ENCODE measurements around the gene MILR1. TPM values are rescaled to one million over a fixed set of nuclear protein-coding genes. Genes with fewer than 3 reads are reported as not detected.

The MILR1 gene
- total and polyA plus RNA-seq, 5 donors = 1.9 to 6.6 (median 5.0) TPM

GRCh38 chr17:64503821-64504768 lies 55.2 kb downstream of the MILR1 start:
- H3K4me1 ChIP-seq (ENCODE audit: control insufficient read depth, insufficient read depth, low read length) = peaks cover 2% of the 10 kb centered on the region
- no peak for DNase-seq

GRCh38 chr17:64504769-64505339 lies 55.9 kb downstream of the MILR1 start:
- Histone ChIP-seq H3K4me1 (ENCODE audit: control insufficient read depth, insufficient read depth, low read length) (peaks cover 2% of the 10 kb centered on the region), H3K4me3 (ENCODE audit: low read length) (peak overlapping the region; percentile 95), H3K27ac (ENCODE audit: low read length) (peak overlapping the region; percentile 95), H3K27me3 (ENCODE audit: control insufficient read depth, insufficient read depth) (no peaks in the 10 kb centered on the region), H3K9me3 (ENCODE audit: control insufficient read depth, low read length) (no peaks in the 10 kb centered on the region)
- DNase-seq (no peak), ATAC-seq (no peak)
- WGBS = under 1% methylated on average over 13 of the region's 13 CpGs
- intact Hi-C loops (cut with DNase I) = loop anchor here in 1 of 4 donors (5.0 kb wide), 1 partner anchor 142 kb away; no protein-coding TSS in a partner anchor

More at GRCh38 chr17:64503821-64504768, 55.2 kb downstream of the MILR1 start:
- Histone ChIP-seq H3K9me3 (ENCODE audit: control insufficient read depth, low read length) (no peaks in the 10 kb centered on the region), H3K27ac (ENCODE audit: low read length) (no peak overlapping the region), H3K4me3 (ENCODE audit: low read length) (peak overlapping the region; percentile 95), H3K27me3 (ENCODE audit: control insufficient read depth, insufficient read depth) (no peaks in the 10 kb centered on the region)
- intact Hi-C loops (cut with DNase I) = no loop called here
- WGBS = 19% methylated on average over 7 of the region's 7 CpGs
- no peak for ATAC-seq

- DNase-seq = peak; percentile 90 to 97 (median 97)
- Histone ChIP-seq H3K4me1 (ENCODE audit: control insufficient read depth, insufficient read depth, low read length) (peaks cover 2% of the 10 kb centered on the region), H3K27me3 (ENCODE audit: control insufficient read depth, insufficient read depth) (no peaks in the 10 kb centered on the region), H3K27ac (ENCODE audit: low read length) (peak overlapping the region; percentile 100), H3K4me3 (ENCODE audit: low read length) (peak overlapping the region; percentile 95), H3K9me3 (ENCODE audit: control insufficient read depth, low read length) (no peaks in the 10 kb centered on the region)
- intact Hi-C loops (cut with DNase I) = loop anchor here in 1 of 4 donors (5.0 kb wide), 1 partner anchor 142 kb away; no protein-coding TSS in a partner anchor
- whole genome bisulfite sequencing = under 1% methylated on average over 76 of the region's 76 CpGs
- peak; percentile 72 to 82 for ATAC-seq
Observed at GRCh38 chr17:64505340-64506200, 56.7 kb downstream of the MILR1 start.

- intact Hi-C loops (cut with DNase I) = loop anchor here in 1 of 4 donors (5.0 kb wide), 1 partner anchor 141 kb away; no protein-coding TSS in a partner anchor
- H3K9me3 ChIP-seq (ENCODE audit: control insufficient read depth, low read length) = no peaks in the 10 kb centered on the region
- DNase-seq (peak; percentile 98 to 99 (median 99)), ATAC-seq (peak; percentile 87 to 89)
- H3K27ac ChIP-seq (ENCODE audit: low read length) = peak within 1 kb of the TSS; percentile 100
- WGBS = under 1% methylated on average over 31 of the region's 31 CpGs
- peak within 1 kb of the TSS; percentile 95 for H3K4me3 ChIP-seq (ENCODE audit: low read length)
- no peaks in the 10 kb centered on the region for H3K27me3 ChIP-seq (ENCODE audit: control insufficient read depth, insufficient read depth)
- H3K4me1 ChIP-seq (ENCODE audit: control insufficient read depth, insufficient read depth, low read length) = peaks cover 2% of the 10 kb centered on the region
Observed at GRCh38 chr17:64506201-64506575, 57.3 kb downstream of the MILR1 start, which contains the start of gene DDX5. DDX5 (minus strand) TSS chr17:64506289; CDS start chr17:64506119, 170 bp downstream.

GRCh38 chr17:64506576-64507412 lies 57.9 kb downstream of the MILR1 start, which contains the start of gene CEP95:
CEP95 (plus strand) TSS chr17:64506977; CDS start chr17:64507098, 121 bp downstream.
- WGBS = under 1% methylated on average over 77 of the region's 77 CpGs
- H3K4me3 ChIP-seq (ENCODE audit: low read length) = peak within 1 kb of the TSS; percentile 95
- peak; percentile 87 to 90 for ATAC-seq
- H3K4me1 ChIP-seq (ENCODE audit: control insufficient read depth, insufficient read depth, low read length) = peaks cover 2% of the 10 kb centered on the region
- peak within 1 kb of the TSS; percentile 100 for H3K27ac ChIP-seq (ENCODE audit: low read length)
- H3K27me3 ChIP-seq (ENCODE audit: control insufficient read depth, insufficient read depth) = no peaks in the 10 kb centered on the region
- peak; percentile 96 to 98 (median 98) for DNase-seq
- intact Hi-C loops (cut with DNase I) = loop anchor here in 1 of 4 donors (5.0 kb wide), 1 partner anchor 141 kb away; no protein-coding TSS in a partner anchor
- no peaks in the 10 kb centered on the region for H3K9me3 ChIP-seq (ENCODE audit: control insufficient read depth, low read length)

GRCh38 chr17:64507413-64507782 lies 58.5 kb downstream of the MILR1 start:
- Histone ChIP-seq H3K4me3 (ENCODE audit: low read length) (peak overlapping the region; percentile 95), H3K4me1 (ENCODE audit: control insufficient read depth, insufficient read depth, low read length) (peaks cover 2% of the 10 kb centered on the region), H3K27ac (ENCODE audit: low read length) (peak overlapping the region; percentile 100), H3K27me3 (ENCODE audit: control insufficient read depth, insufficient read depth) (no peaks in the 10 kb centered on the region), H3K9me3 (ENCODE audit: control insufficient read depth, low read length) (no peaks in the 10 kb centered on the region)
- DNase-seq (no peak), ATAC-seq (peak; percentile 22 to 23)
- intact Hi-C loops (cut with DNase I) = loop anchor here in 1 of 4 donors (5.0 kb wide), 1 partner anchor 140 kb away; no protein-coding TSS in a partner anchor
- WGBS = under 1% methylated on average over 13 of the region's 13 CpGs

- ATAC-seq (no peak), DNase-seq (no peak)
- Histone ChIP-seq H3K27me3 (ENCODE audit: control insufficient read depth, insufficient read depth) (no peaks in the 10 kb centered on the region), H3K4me1 (ENCODE audit: control insufficient read depth, insufficient read depth, low read length) (no peaks in the 10 kb centered on the region), H3K27ac (ENCODE audit: low read length) (no peak overlapping the region), H3K9me3 (ENCODE audit: control insufficient read depth, low read length) (no peaks in the 10 kb centered on the region), H3K4me3 (ENCODE audit: low read length) (peak overlapping the region; percentile 95)
- 78% methylated on average over 2 of the region's 2 CpGs for WGBS
- intact Hi-C loops (cut with DNase I) = loop anchor here in 1 of 4 donors (5.0 kb wide), 1 partner anchor 139 kb away; no protein-coding TSS in a partner anchor
Observed at GRCh38 chr17:64508683-64509082, 59.8 kb downstream of the MILR1 start.

- no peak overlapping the region for H3K4me3 ChIP-seq (ENCODE audit: low read length)
- intact Hi-C loops (cut with DNase I) = loop anchor here in 1 of 4 donors (5.0 kb wide), 1 partner anchor 138 kb away; no protein-coding TSS in a partner anchor
- no peak for DNase-seq
- H3K4me1 ChIP-seq (ENCODE audit: control insufficient read depth, insufficient read depth, low read length) = no peaks in the 10 kb centered on the region
- H3K27ac ChIP-seq (ENCODE audit: low read length) = no peak overlapping the region
- H3K27me3 ChIP-seq (ENCODE audit: control insufficient read depth, insufficient read depth) = no peaks in the 10 kb centered on the region
- 86% methylated on average over 6 of the region's 6 CpGs for WGBS
- no peak for ATAC-seq
- H3K9me3 ChIP-seq (ENCODE audit: control insufficient read depth, low read length) = no peaks in the 10 kb centered on the region
Observed at GRCh38 chr17:64509179-64509578, 60.3 kb downstream of the MILR1 start.

- intact Hi-C loops (cut with DNase I) = no loop called here
- no peak overlapping the region for H3K4me3 ChIP-seq (ENCODE audit: low read length)
- 58% methylated on average over 2 of the region's 2 CpGs for WGBS
- H3K4me1 ChIP-seq (ENCODE audit: control insufficient read depth, insufficient read depth, low read length) = no peaks in the 10 kb centered on the region
- no peaks in the 10 kb centered on the region for H3K27me3 ChIP-seq (ENCODE audit: control insufficient read depth, insufficient read depth)
- ATAC-seq (no peak), DNase-seq (no peak)
- H3K27ac ChIP-seq (ENCODE audit: low read length) = no peak overlapping the region
- H3K9me3 ChIP-seq (ENCODE audit: control insufficient read depth, low read length) = no peaks in the 10 kb centered on the region
Observed at GRCh38 chr17:64515419-64515818, 66.5 kb downstream of the MILR1 start.
